ENCODE results near the gene BIN2. TPM values are rescaled to one million over a fixed set of nuclear protein-coding genes. Genes with fewer than 3 reads are reported as not detected.
"Not testable (repeated sequence)": the region's sequence is repeated elsewhere in the genome, so short reads cannot be mapped to it uniquely, and the experiment has no call there.

Gene BIN2
- total RNA-seq, 2 experiments from 2014 or later: 39.5 to 41.7 TPM

- peaks cover 24% of the 10 kb centered on the region for H3K36me3 Mint-ChIP-seq (ENCODE audit: low read depth)
- no peak overlapping the region for H3K4me3 Mint-ChIP-seq
- ChIA-PET POLR2A (no interaction called here), CTCF (interaction anchor here (1.0 kb wide), 1 partner anchor 55 kb away, joined by 3 read pairs; no protein-coding TSS in a partner anchor)
- H3K4me1 Mint-ChIP-seq (ENCODE audit: low read depth): peaks cover 6% of the 10 kb centered on the region
- H3K27ac Mint-ChIP-seq: peak overlapping the region; percentile 23
- H3K27me3 Mint-ChIP-seq: no peaks in the 10 kb centered on the region
- H3K9me3 Mint-ChIP-seq: no peaks in the 10 kb centered on the region
- DNase-seq: no peak
- TF ChIP-seq CTCF (IDR thresholded peaks at IDR 0.05): no peak
- intact Hi-C loops (cut with micrococcal nuclease): no loop called here
- ATAC-seq: no peak
Observed at GRCh38 chr12:51285843-51286242, 38.1 kb downstream of the BIN2 start.

- Mint-ChIP-seq H3K4me1 (ENCODE audit: low read depth) (peaks cover 6% of the 10 kb centered on the region), H3K27ac (peak overlapping the region; percentile 71), H3K36me3 (ENCODE audit: low read depth) (peaks cover 12% of the 10 kb centered on the region), H3K27me3 (no peaks in the 10 kb centered on the region), H3K9me3 (no peaks in the 10 kb centered on the region), H3K4me3 (no peak overlapping the region)
- POLR2A ChIA-PET: interaction anchor here (1.0 kb wide), 1 partner anchor 42 kb away, joined by 3 read pairs; the partner anchor contains the start of gene DAZAP2
- no peak for ATAC-seq
- CTCF ChIA-PET: interaction anchor here (1.0 to 2.4 kb wide), 4 partner anchors 12 to 139 kb away, joined by 3 to 11 read pairs (median 3); partner anchors contain the start of gene SMAGP
- TF ChIP-seq CTCF (IDR thresholded peaks at IDR 0.05): no peak
- no peak for DNase-seq
- intact Hi-C loops (cut with micrococcal nuclease): no loop called here
Observed at GRCh38 chr12:51281202-51281924, 42.6 kb downstream of the BIN2 start.

- no peaks in the 10 kb centered on the region for H3K36me3 Mint-ChIP-seq (ENCODE audit: low read depth)
- no peaks in the 10 kb centered on the region for H3K9me3 Mint-ChIP-seq
- H3K4me3 Mint-ChIP-seq: no peak overlapping the region
- CTCF ChIA-PET: interaction anchor here (1.5 to 2.2 kb wide), 2 partner anchors 12 to 66 kb away, joined by 4 to 7 read pairs; no protein-coding TSS in a partner anchor
- POLR2A ChIA-PET: interaction anchor here (0.6 to 1.0 kb wide), 2 partner anchors 48 to 61 kb away, joined by 3 read pairs; no protein-coding TSS in a partner anchor
- H3K27ac Mint-ChIP-seq: no peak overlapping the region
- intact Hi-C loops (cut with micrococcal nuclease): no loop called here
- peaks cover 12% of the 10 kb centered on the region for H3K4me1 Mint-ChIP-seq (ENCODE audit: low read depth)
- H3K27me3 Mint-ChIP-seq: peaks cover 4% of the 10 kb centered on the region
- no peak for TF ChIP-seq CTCF (IDR thresholded peaks at IDR 0.05)
- DNase-seq: no peak
- ATAC-seq: no peak
Observed at GRCh38 chr12:51275088-51275487, 48.9 kb downstream of the BIN2 start.

GRCh38 chr12:51272810-51273209 is 51.2 kb downstream of the BIN2 start:
- ChIA-PET CTCF (interaction anchor here (7.4 kb wide), 1 partner anchor 68 kb away, joined by 117 read pairs; no protein-coding TSS in a partner anchor), POLR2A (interaction anchor here (0.6 kb wide), 1 partner anchor 285 kb away, joined by 3 read pairs; no protein-coding TSS in a partner anchor)
- H3K4me3 Mint-ChIP-seq; H3K9me3 Mint-ChIP-seq; DNase-seq; H3K27me3 Mint-ChIP-seq; ATAC-seq; H3K36me3 Mint-ChIP-seq (ENCODE audit: low read depth); intact Hi-C loops (cut with micrococcal nuclease); H3K27ac Mint-ChIP-seq: not testable (repeated sequence)
- peaks cover 17% of the 10 kb centered on the region for H3K4me1 Mint-ChIP-seq (ENCODE audit: low read depth)

- ChIA-PET POLR2A (interaction anchor here (1.2 to 2.2 kb wide), 2 partner anchors 10 to 70 kb away, joined by 5 to 7 read pairs; no protein-coding TSS in a partner anchor), CTCF (interaction anchor here (0.6 to 7.4 kb wide), 5 partner anchors 53 to 416 kb away, joined by 3 to 117 read pairs (median 3); partner anchors contain the start of genes BIN2 and LETMD1)
- DNase-seq (no peak), ATAC-seq (peak; percentile 33)
- Mint-ChIP-seq H3K27me3 (peaks cover 6% of the 10 kb centered on the region), H3K4me3 (peak overlapping the region; percentile 86), H3K9me3 (no peaks in the 10 kb centered on the region), H3K27ac (peak overlapping the region; percentile 57), H3K4me1 (ENCODE audit: low read depth) (peaks cover 19% of the 10 kb centered on the region), H3K36me3 (ENCODE audit: low read depth) (no peaks in the 10 kb centered on the region)
- no peak for TF ChIP-seq CTCF (IDR thresholded peaks at IDR 0.05)
- intact Hi-C loops (cut with micrococcal nuclease): no loop called here
Observed at GRCh38 chr12:51270951-51271518, 52.9 kb downstream of the BIN2 start.
